Astrocyte (in vitro differentiated cells and primary cell): ENCODE results near the gene TSPAN32. TPM values are rescaled to one million over a fixed set of nuclear protein-coding genes. Genes with fewer than 3 reads are reported as not detected.

Experiments used
- DNase-seq: peaks from one replicate; pipeline ENCODE4 v3.0.0-alpha.2; 2010; ENCODE audit warnings: low read depth
- FAIRE-seq: peaks from 2 replicates; lab custom pipeline; 2011; peaks lifted over from hg19 to GRCh38; lab: Jason Lieb, UNC
- H2AFZ ChIP-seq: 2 replicates; pipeline ENCODE4 v1.6.0; 2012; ENCODE audit warnings: low read depth, low read length, inconsistent platforms
- H3K27ac ChIP-seq: 2 replicates; pipeline ENCODE4 v1.5.1; 2011; ENCODE audit warnings: low read depth, low read length, inconsistent platforms
- H3K27me3 ChIP-seq: 2 replicates; pipeline ENCODE4 v1.6.0; 2011; ENCODE audit warnings: low read length, inconsistent platforms; ENCODE audit not compliant: insufficient read depth
- H3K36me3 ChIP-seq: 2 replicates; pipeline ENCODE4 v1.5.1; 2011; ENCODE audit warnings: low read length, inconsistent platforms; ENCODE audit not compliant: insufficient read depth
- H3K4me1 ChIP-seq: 2 replicates; pipeline ENCODE4 v1.5.1; 2011; ENCODE audit warnings: low read length, inconsistent platforms; ENCODE audit not compliant: insufficient read depth
- H3K4me2 ChIP-seq: 2 replicates; pipeline ENCODE4 v1.6.0; 2012; ENCODE audit warnings: low read length, inconsistent platforms
- H3K4me3 ChIP-seq: 2 replicates; pipeline ENCODE4 v1.5.1; 2011; ENCODE audit warnings: low read depth, mild to moderate bottlenecking, low read length, inconsistent platforms; ENCODE audit not compliant: insufficient read depth
- H3K79me2 ChIP-seq: 2 replicates; pipeline ENCODE4 v1.6.0; 2012; ENCODE audit warnings: mild to moderate bottlenecking, low read length, inconsistent platforms; ENCODE audit not compliant: insufficient read depth
- H3K9ac ChIP-seq: 2 replicates; pipeline ENCODE4 v1.6.0; 2012; ENCODE audit warnings: mild to moderate bottlenecking, low read length, inconsistent platforms
- H3K9me3 ChIP-seq: 2 replicates; pipeline ENCODE4 v1.5.1; 2012; ENCODE audit warnings: low read depth, mild to moderate bottlenecking, low read length, inconsistent platforms; ENCODE audit not compliant: insufficient read depth
- H4K20me1 ChIP-seq: 2 replicates; pipeline ENCODE4 v1.6.0; 2012; ENCODE audit warnings: low read length, inconsistent platforms; ENCODE audit not compliant: insufficient read depth
- H3K27ac Mint-ChIP-seq: one replicate; pipeline ENCODE4 v1.8.0; 2021; ENCODE audit warnings: mild to moderate bottlenecking, mixed read lengths; ENCODE audit not compliant: unreplicated experiment
- H3K27me3 Mint-ChIP-seq: one replicate; pipeline ENCODE4 v1.8.0; 2021; ENCODE audit warnings: low read depth, mixed read lengths; ENCODE audit not compliant: unreplicated experiment
- H3K36me3 Mint-ChIP-seq: one replicate; pipeline ENCODE4 v1.8.0; 2021; ENCODE audit warnings: low read depth, mixed read lengths; ENCODE audit not compliant: unreplicated experiment
- H3K4me1 Mint-ChIP-seq: one replicate; pipeline ENCODE4 v1.8.0; 2021; ENCODE audit warnings: low read depth, mixed read lengths; ENCODE audit not compliant: unreplicated experiment
- H3K4me3 Mint-ChIP-seq: one replicate; pipeline ENCODE4 v1.8.0; 2021; ENCODE audit warnings: mild to moderate bottlenecking, moderate library complexity, mixed read lengths; ENCODE audit not compliant: unreplicated experiment
- H3K9me3 Mint-ChIP-seq: one replicate; pipeline ENCODE4 v1.8.0; 2021; ENCODE audit warnings: mild to moderate bottlenecking, mixed read lengths; ENCODE audit not compliant: unreplicated experiment
- EZH2 ChIP-seq: IDR thresholded peaks from 2 replicates; pipeline ENCODE4 v1.6.1; 2012; ENCODE audit warnings: mild to moderate bottlenecking, low read length, inconsistent platforms; ENCODE audit not compliant: insufficient read depth
- total RNA-seq: library from RNA; stranded (reverse); gene quantifications from 2 replicates; pipeline ENCODE4 v1.2.1, GENCODE V29; 2021
- TF ChIP-seq, protein P1 (sequence below): IDR thresholded peaks from 2 replicates; pipeline ENCODE4 v1.5.1; 2011; ENCODE audit warnings: low read depth, mild to moderate bottlenecking, inconsistent platforms, low read length, moderate library complexity; ENCODE audit not compliant: insufficient read depth

The TSPAN32 gene
- total RNA-seq, 1 donor from 2014 or later: not detected

DNA sequence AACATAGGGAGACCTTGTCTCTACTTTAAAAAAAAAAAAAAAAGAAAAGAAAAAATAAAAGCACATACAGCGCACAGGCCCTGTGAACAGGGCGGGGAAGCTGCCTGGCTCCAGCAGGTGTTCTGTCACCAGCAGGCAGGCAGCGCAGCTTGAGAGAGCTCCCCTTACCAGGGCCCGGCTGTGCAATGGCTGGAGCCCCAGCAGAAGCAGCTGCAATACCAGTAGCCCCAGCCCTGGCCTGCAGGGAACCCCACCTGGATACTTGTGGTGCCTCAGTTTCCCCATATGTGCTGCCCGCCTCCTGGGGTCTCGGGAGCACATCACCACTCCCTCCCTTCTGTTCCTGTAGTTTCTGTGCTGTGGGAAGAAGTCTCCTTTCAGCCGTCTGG, 12.3 kb downstream of the TSPAN32 start:
- Mint-ChIP-seq H3K9me3 (peaks cover 4% of the 10 kb centered on the region), H3K4me3 (no peak overlapping the region), H3K4me1 (no peaks in the 10 kb centered on the region), H3K36me3 (peaks cover 8% of the 10 kb centered on the region), H3K27me3 (peaks cover 16% of the 10 kb centered on the region), H3K27ac (no peak overlapping the region)
- DNase-seq (no peak), FAIRE-seq (no peak)
- H3K27ac ChIP-seq: no peak overlapping the region
- TF ChIP-seq, protein P1, sequence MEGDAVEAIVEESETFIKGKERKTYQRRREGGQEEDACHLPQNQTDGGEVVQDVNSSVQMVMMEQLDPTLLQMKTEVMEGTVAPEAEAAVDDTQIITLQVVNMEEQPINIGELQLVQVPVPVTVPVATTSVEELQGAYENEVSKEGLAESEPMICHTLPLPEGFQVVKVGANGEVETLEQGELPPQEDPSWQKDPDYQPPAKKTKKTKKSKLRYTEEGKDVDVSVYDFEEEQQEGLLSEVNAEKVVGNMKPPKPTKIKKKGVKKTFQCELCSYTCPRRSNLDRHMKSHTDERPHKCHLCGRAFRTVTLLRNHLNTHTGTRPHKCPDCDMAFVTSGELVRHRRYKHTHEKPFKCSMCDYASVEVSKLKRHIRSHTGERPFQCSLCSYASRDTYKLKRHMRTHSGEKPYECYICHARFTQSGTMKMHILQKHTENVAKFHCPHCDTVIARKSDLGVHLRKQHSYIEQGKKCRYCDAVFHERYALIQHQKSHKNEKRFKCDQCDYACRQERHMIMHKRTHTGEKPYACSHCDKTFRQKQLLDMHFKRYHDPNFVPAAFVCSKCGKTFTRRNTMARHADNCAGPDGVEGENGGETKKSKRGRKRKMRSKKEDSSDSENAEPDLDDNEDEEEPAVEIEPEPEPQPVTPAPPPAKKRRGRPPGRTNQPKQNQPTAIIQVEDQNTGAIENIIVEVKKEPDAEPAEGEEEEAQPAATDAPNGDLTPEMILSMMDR: no peak
- TF ChIP-seq EZH2: no peak
- no peak overlapping the region for H3K9ac ChIP-seq
- H3K36me3 ChIP-seq: no peaks in the 10 kb centered on the region
- no peaks in the 10 kb centered on the region for H3K27me3 ChIP-seq
- H2AFZ ChIP-seq: no peak overlapping the region
- no peak overlapping the region for H3K4me3 ChIP-seq
- no peak overlapping the region for H3K4me2 ChIP-seq
- H3K9me3 ChIP-seq: no peaks in the 10 kb centered on the region
- no peaks in the 10 kb centered on the region for H4K20me1 ChIP-seq
- no peaks in the 10 kb centered on the region for H3K79me2 ChIP-seq
- H3K4me1 ChIP-seq: peaks cover 16% of the 10 kb centered on the region

DNA sequence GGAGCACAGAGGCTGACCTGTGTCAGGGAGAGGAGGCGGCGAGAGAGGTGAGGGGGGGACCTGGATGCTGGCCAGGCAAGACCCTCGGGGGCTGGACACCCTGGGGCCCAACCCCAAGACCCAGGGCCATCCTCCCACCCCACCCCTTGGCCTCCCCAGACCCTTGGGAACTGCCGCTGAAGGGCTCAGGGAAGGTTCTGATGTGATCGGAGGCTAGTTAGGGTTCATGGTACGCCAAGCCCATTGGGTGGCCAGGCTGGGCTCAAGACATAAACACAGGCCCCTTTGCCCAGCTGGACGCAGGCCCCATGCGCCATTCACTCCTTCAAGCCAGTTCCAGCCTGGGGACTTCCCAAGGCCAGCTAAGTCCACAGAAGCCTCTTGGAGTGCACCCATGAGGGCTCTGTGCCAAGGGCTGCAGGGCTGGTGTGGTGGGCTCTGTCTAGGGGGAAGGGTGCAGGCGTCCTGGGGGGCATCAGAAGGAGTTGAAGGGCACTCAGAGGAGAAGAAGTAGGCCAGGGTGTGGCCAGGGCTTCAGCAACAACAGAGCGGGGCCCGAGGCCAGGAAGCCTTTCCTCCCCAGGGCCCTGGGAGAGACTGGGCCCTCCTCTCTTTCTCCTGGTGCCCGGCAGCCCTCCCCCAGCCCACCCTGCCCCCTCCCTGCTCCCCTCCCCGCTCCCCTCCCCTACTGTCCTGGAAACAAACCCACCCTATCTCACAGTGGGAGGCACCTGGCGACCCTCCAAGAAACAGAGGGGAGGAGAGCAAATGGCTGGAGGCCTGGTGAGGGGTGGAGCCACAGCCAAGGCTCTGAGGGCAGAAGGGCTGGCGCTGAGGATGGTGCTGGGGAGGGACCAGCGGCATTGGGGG, 12.9 kb downstream of the TSPAN32 start:
- H3K79me2 ChIP-seq: no peaks in the 10 kb centered on the region
- no peaks in the 10 kb centered on the region for H3K9me3 ChIP-seq
- no peak overlapping the region for H3K9ac ChIP-seq
- H3K36me3 ChIP-seq: no peaks in the 10 kb centered on the region
- Mint-ChIP-seq H3K27ac (no peak overlapping the region), H3K36me3 (peaks cover 8% of the 10 kb centered on the region), H3K4me3 (no peak overlapping the region), H3K4me1 (no peaks in the 10 kb centered on the region), H3K27me3 (peaks cover 18% of the 10 kb centered on the region), H3K9me3 (peaks cover 4% of the 10 kb centered on the region)
- no peak overlapping the region for H3K4me3 ChIP-seq
- H3K4me1 ChIP-seq: peaks cover 16% of the 10 kb centered on the region
- FAIRE-seq (no peak), DNase-seq (peak; percentile 66)
- no peak overlapping the region for H3K4me2 ChIP-seq
- H3K27ac ChIP-seq: no peak overlapping the region
- H4K20me1 ChIP-seq: no peaks in the 10 kb centered on the region
- TF ChIP-seq, protein P1: no peak
- TF ChIP-seq EZH2: no peak
- peak overlapping the region; percentile 60 for H2AFZ ChIP-seq
- H3K27me3 ChIP-seq: no peaks in the 10 kb centered on the region
